ENCODE measurements around the gene SPIB. TPM values are rescaled to one million over a fixed set of nuclear protein-coding genes. Genes with fewer than 3 reads are reported as not detected.
"Not testable (repeated sequence)": the region's sequence is repeated elsewhere in the genome, so short reads cannot be mapped to it uniquely, and the experiment has no call there.

The SPIB gene
- total and polyA plus RNA-seq, 5 donors: 0.02 to 0.29 (median 0.14) TPM; not detected in 2

DNA sequence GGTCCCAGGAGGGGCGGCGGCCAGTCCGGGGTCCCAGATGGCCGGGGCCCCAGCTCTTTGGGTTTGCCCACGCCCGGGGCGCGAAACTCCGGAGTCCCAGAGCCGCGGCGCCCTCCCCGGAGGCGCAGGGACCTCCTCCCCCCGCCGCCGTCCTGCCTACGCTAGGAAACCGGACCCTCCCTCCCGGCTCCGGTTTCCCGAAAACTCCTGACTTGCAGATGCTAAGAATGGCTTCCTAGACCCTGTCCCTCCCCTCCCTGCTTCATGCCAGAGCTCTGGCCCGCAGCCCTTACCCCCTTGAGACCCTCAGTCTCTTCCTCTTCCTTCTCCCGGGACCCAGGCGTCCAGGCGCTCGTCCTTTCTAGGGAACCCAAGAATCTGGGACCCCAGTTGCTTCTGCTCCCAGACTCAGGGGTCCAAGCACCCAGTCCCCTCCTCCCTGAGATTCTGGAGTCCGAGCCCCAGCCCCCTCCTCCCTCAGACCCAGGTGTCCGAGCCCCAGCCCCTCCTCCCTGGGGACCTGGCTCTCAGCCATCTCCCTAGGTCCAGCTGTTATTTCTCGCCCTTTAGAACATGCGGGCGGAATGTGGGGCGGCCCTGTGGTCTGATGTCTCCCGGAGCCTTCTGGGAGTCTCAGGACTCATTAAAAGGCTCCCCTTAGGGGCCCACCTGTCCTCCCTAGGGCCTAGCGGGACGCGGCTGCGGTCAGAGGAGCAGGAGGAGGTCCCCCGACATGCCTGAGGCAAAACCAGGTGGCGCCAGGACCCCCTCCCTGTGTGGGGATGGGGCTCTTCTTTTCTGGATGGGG lies 13.7 kb downstream of the SPIB start, which contains the start of gene MYBPC2:
MYBPC2 (plus strand) TSS at position 672 of the 808 bp plus-strand sequence; CDS start at position 734, 62 bp downstream.
- DNase-seq (no peak), ATAC-seq (no peak)
- H3K9me3 ChIP-seq (ENCODE audit: control insufficient read depth, low read length): no peaks in the 10 kb centered on the region
- no peak within 1 kb of the TSS for H3K27ac ChIP-seq (ENCODE audit: low read length)
- H3K4me1 ChIP-seq (ENCODE audit: control insufficient read depth, insufficient read depth, low read length): peaks cover 2% of the 10 kb centered on the region
- intact Hi-C loops (cut with DNase I): no loop called here
- H3K27me3 ChIP-seq (ENCODE audit: control insufficient read depth, insufficient read depth): no peaks in the 10 kb centered on the region
- 3% methylated on average over 40 of the region's 40 CpGs for WGBS
- H3K4me3 ChIP-seq (ENCODE audit: low read length): peak within 1 kb of the TSS; percentile 82

DNA sequence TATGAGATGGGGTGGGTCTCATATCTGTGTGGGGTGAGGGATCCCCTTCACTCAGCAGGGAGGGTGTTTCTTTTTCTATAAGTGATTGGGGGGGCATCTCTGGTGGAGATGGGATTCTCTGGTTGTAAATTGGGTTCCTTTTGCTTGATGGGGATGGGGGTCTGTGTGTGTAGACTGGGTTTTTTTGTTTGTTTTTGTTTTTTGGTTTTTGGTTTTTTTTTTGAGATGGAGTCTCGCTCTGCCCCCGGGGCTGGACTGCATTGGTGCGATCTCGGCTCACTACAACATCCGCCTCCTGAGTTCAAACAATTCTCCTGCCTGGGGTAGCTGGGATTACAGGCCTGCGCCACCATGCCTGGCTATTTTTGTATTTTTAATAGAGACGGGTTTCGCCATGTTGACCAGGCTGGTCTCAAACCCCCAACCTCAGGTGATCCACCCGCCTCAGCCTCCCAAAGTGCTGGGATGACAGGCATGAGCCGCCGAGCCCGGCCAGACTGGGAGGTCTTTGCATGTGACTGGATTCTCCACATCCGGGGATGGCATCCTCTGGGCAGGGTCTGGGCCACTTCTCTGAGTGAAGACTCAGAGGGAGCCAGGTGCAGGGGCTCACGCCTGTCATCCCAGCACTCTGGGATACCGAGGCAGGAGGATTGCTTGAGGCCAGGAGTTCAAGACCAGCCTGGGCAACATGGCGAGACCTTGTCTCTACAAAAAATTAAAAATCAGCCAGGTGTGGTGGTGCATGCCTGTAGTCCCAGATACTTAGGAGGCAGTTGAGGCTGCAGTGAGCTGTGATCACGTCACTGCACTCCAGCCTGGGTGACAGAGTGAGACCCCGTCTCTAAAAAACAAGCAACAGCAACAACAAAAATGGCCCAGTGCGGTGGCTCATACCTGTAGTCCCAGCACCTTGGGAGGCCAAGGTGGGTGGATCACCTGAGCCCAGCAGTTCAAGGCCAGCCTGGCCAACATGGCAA lies 14.8 kb downstream of the SPIB start:
- 67% methylated on average over 19 of the region's 19 CpGs for WGBS
- no peaks in the 10 kb centered on the region for H3K27me3 ChIP-seq (ENCODE audit: control insufficient read depth, insufficient read depth)
- DNase-seq: no peak
- H3K9me3 ChIP-seq (ENCODE audit: control insufficient read depth, low read length): no peaks in the 10 kb centered on the region
- intact Hi-C loops (cut with DNase I): no loop called here
- no peaks in the 10 kb centered on the region for H3K4me1 ChIP-seq (ENCODE audit: control insufficient read depth, insufficient read depth, low read length)
- no peak for ATAC-seq
- no peak overlapping the region for H3K4me3 ChIP-seq (ENCODE audit: low read length)
- no peak overlapping the region for H3K27ac ChIP-seq (ENCODE audit: low read length)

DNA sequence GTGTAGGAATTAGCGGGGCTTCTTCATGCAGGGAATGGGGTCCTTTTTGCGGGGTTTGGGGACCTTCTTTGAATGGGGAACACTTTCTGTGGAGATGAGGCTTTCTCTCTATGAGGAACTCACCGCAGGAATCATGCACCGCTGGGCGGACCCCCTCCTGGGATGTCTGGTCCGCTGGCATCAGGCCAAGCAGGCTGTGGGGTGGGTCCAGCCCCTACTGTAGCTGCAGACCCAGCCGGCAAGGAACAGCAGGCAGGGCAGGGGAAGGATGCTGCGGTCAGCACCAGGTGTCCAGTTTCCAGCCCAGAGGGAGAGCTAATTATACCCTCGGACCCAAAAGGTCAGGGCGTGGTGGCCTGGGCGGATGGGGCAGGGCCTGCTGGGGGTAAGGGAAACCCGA lies 15.8 kb downstream of the SPIB start:
- Histone ChIP-seq H3K4me3 (ENCODE audit: low read length) (no peak overlapping the region), H3K4me1 (ENCODE audit: control insufficient read depth, insufficient read depth, low read length) (no peaks in the 10 kb centered on the region), H3K27me3 (ENCODE audit: control insufficient read depth, insufficient read depth) (no peaks in the 10 kb centered on the region), H3K27ac (ENCODE audit: low read length) (no peak overlapping the region), H3K9me3 (ENCODE audit: control insufficient read depth, low read length) (no peaks in the 10 kb centered on the region)
- 26% methylated on average over 12 of the region's 12 CpGs for WGBS
- ATAC-seq: no peak
- DNase-seq: no peak
- intact Hi-C loops (cut with DNase I): no loop called here

DNA sequence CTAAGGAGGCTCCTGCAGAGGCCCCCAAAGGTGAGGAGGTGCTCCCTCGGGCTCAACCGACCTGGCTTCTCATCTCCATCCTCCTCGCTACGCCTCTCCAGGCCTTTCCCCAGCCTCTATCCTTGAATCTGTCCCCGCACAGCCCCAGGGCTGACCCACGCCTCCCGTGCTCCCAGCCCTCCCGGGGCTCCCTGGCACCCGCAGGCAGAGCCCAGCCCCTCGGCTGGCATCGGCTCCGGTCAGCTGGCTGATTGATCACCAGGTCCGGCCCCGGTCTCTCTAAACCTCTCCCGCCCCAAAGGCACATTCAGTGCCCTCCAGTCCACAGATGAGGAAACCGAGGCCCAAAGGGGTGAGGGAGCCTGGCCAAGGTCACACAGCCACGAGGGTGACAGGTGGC lies 16.5 kb downstream of the SPIB start:
- WGBS: 77% methylated on average over 17 of the region's 17 CpGs
- no peak overlapping the region for H3K27ac ChIP-seq (ENCODE audit: low read length)
- ATAC-seq (no peak), DNase-seq (no peak)
- H3K9me3 ChIP-seq (ENCODE audit: control insufficient read depth, low read length): no peaks in the 10 kb centered on the region
- no peak overlapping the region for H3K4me3 ChIP-seq (ENCODE audit: low read length)
- no peaks in the 10 kb centered on the region for H3K4me1 ChIP-seq (ENCODE audit: control insufficient read depth, insufficient read depth, low read length)
- no peaks in the 10 kb centered on the region for H3K27me3 ChIP-seq (ENCODE audit: control insufficient read depth, insufficient read depth)
- intact Hi-C loops (cut with DNase I): no loop called here

DNA sequence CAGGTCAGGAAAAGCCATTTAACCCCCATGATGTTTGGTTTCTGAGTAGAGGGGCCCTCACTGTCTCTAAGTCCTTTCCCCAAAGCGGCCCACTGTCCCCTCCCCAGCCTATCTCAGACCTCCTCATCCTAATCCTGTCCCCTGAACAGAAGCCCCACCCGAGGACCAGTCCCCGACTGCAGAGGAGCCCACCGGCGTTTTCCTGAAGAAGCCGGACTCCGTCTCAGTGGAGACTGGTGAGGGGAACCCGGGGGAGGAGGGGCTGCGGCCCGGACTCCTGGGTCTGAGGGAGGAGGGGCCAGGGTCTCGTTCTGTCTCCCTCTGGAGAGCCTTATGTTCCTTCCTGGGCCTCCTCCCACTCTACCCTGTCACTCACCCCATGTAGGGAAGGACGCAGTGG lies 16.9 kb downstream of the SPIB start:
- Histone ChIP-seq H3K4me1 (ENCODE audit: control insufficient read depth, insufficient read depth, low read length) (no peaks in the 10 kb centered on the region), H3K4me3 (ENCODE audit: low read length) (no peak overlapping the region), H3K9me3 (ENCODE audit: control insufficient read depth, low read length) (no peaks in the 10 kb centered on the region), H3K27me3 (ENCODE audit: control insufficient read depth, insufficient read depth) (no peaks in the 10 kb centered on the region), H3K27ac (ENCODE audit: low read length) (no peak overlapping the region)
- DNase-seq (no peak), ATAC-seq (no peak)
- intact Hi-C loops (cut with DNase I): no loop called here
- WGBS: 66% methylated on average over 12 of the region's 12 CpGs

DNA sequence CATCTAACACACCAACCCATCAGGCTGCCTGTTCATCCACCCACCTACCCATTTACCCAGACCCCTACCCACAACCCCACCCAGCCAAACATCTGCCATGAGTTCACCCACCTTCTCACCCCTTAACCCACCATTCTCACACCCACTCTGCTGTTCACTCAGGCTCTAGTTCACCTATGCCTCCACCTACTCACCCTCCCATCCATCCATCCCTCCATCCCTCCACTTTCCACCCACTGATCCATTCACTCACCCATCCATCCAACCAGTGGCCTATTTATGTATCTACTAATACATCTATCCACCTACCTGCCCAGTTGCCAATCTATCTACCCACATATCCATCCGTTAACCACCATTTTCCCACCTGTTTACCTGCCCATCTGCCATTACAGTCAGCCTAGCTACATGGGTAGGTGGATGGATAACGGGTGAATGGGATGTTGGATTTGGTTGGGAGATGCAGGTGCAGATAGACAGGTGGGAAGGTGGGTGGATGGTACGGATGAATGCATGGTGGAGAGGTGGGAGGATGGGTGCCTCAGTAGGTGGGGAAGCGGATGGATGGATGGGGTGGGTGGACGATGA lies 19.2 kb downstream of the SPIB start:
- ATAC-seq (no peak), DNase-seq (no peak)
- Histone ChIP-seq H3K9me3 (ENCODE audit: control insufficient read depth, low read length) (no peaks in the 10 kb centered on the region), H3K4me1 (ENCODE audit: control insufficient read depth, insufficient read depth, low read length) (no peaks in the 10 kb centered on the region), H3K27ac (ENCODE audit: low read length) (no peak overlapping the region), H3K27me3 (ENCODE audit: control insufficient read depth, insufficient read depth) (no peaks in the 10 kb centered on the region), H3K4me3 (ENCODE audit: low read length) (no peak overlapping the region)
- intact Hi-C loops (cut with DNase I): no loop called here
- WGBS: 90% methylated on average over 5 of the region's 5 CpGs

DNA sequence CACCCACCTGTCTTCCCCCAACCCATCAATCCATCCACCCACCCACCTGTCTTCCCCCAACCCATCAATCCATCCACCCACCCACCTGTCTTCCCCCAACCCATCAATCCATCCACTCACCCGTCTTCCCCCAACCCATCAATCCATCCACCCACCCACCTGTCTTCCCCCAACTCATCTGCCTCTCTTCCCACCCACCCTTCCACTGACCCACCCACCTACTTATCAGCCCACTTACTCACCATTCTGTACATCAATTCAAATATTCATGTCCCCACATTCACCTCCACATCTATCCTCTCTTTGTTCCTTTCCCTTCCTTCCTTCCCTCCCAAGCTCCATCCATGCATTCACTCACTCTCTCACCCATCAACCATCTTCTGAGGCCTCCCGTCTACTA lies 20.4 kb downstream of the SPIB start:
- H3K4me1 ChIP-seq (ENCODE audit: control insufficient read depth, insufficient read depth, low read length); ATAC-seq; H3K27ac ChIP-seq (ENCODE audit: low read length); intact Hi-C loops (cut with DNase I); H3K4me3 ChIP-seq (ENCODE audit: low read length); H3K9me3 ChIP-seq (ENCODE audit: control insufficient read depth, low read length); DNase-seq; H3K27me3 ChIP-seq (ENCODE audit: control insufficient read depth, insufficient read depth): not testable (repeated sequence)
- 66% methylated on average over 2 of the region's 2 CpGs for WGBS

DNA sequence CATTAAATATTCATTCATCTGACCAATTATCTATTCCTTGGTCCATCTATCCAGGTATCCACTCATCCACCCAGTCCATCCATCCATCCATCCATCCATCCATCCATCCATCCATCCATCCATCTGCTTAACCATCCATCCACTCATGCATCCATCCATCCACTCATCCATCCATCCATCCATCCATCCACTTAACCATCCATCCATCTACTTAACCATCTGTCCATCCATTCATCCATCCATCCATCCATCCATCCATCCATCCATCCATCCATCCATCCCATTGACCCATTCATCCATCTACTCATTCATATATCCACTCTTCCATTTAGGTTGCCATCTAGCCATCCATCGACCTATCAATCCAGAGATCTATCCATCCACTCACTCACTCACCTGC lies 25.3 kb downstream of the SPIB start:
- ATAC-seq (no peak), DNase-seq (no peak)
- 62% methylated on average over 1 of the region's 1 CpG for WGBS
- intact Hi-C loops (cut with DNase I): no loop called here
- Histone ChIP-seq H3K9me3 (ENCODE audit: control insufficient read depth, low read length) (no peaks in the 10 kb centered on the region), H3K27me3 (ENCODE audit: control insufficient read depth, insufficient read depth) (no peaks in the 10 kb centered on the region), H3K4me1 (ENCODE audit: control insufficient read depth, insufficient read depth, low read length) (no peaks in the 10 kb centered on the region), H3K27ac (ENCODE audit: low read length) (no peak overlapping the region), H3K4me3 (ENCODE audit: low read length) (no peak overlapping the region)

DNA sequence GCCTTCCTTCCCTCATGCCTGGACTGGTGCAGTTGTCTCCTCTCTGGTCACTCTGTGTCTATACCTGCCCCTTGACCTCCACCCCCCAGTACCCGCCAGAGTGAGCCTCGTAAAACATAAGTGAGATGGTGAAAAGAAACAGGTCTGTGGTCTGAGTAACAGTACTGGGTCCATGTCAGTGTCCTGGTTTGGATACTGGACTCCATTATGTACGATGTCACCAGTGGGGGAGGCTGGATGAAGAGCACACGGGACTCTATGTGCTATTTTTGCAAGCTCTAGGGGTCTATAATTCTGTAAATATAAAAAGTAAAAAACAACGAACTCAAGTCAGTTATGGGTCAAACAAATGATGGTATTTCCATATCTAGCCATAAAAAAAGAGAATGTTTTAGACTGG lies 28.3 kb downstream of the SPIB start:
- no peak for ATAC-seq
- no peak overlapping the region for H3K27ac ChIP-seq (ENCODE audit: low read length)

DNA sequence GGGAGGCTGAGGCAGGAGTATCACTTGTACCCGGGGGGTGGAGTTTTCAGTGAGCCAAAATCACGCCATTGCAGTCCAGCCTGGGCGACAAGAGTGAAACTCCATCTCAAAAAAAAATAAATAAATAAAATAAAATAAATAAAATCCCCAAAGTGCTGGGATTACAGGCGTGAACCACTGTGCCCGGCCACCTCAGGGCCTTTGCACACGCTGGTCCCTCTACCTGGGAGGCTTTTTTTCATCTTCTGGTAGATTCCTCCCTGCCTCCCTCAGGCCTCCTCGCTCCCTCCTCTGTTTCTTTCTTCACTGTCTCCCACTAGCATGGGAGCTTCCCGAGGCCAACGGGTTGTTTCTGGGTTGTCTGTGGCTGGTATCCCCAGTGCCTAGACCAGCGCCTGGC lies 29.0 kb downstream of the SPIB start:
- WGBS: 96% methylated on average over 10 of the region's 10 CpGs
- Histone ChIP-seq H3K27me3 (ENCODE audit: control insufficient read depth, insufficient read depth) (no peaks in the 10 kb centered on the region), H3K9me3 (ENCODE audit: control insufficient read depth, low read length) (no peaks in the 10 kb centered on the region), H3K4me1 (ENCODE audit: control insufficient read depth, insufficient read depth, low read length) (no peaks in the 10 kb centered on the region), H3K4me3 (ENCODE audit: low read length) (no peak overlapping the region), H3K27ac (ENCODE audit: low read length) (no peak overlapping the region)
- no peak for ATAC-seq
- intact Hi-C loops (cut with DNase I): no loop called here
- DNase-seq: peak in 1 of 3 donors; percentile 9

More for the DNA sequence above, 28.3 kb downstream of the SPIB start:
- 85% methylated on average over 5 of the region's 5 CpGs for WGBS
- H3K4me3 ChIP-seq (ENCODE audit: low read length): no peak overlapping the region
- H3K27me3 ChIP-seq (ENCODE audit: control insufficient read depth, insufficient read depth): no peaks in the 10 kb centered on the region
- no peaks in the 10 kb centered on the region for H3K4me1 ChIP-seq (ENCODE audit: control insufficient read depth, insufficient read depth, low read length)
- no peaks in the 10 kb centered on the region for H3K9me3 ChIP-seq (ENCODE audit: control insufficient read depth, low read length)
- intact Hi-C loops (cut with DNase I): no loop called here
- DNase-seq: peak in 1 of 3 donors; percentile 33

All from right cardiac atrium (tissue), 5 donors.